HEK293 (cell line): Measurements from ENCODE around the gene AGXT.

Experiments used
- CTCF ChIA-PET: fragments of 350-600 bp; formaldehyde crosslinking; extraction: SDS; loops from one replicate; lab custom pipeline; 2021; ENCODE audit warnings: antibody characterized with exemption; lab: Yijun Ruan, JAX
- POLR2A ChIA-PET: fragments of 300-600 bp; formaldehyde crosslinking; extraction: SDS; loops from one replicate; lab custom pipeline; 2020; ENCODE audit warnings: antibody characterized with exemption, inconsistent platforms; lab: Yijun Ruan, JAX
- H3K27ac ChIP-seq: fragments of 200-500 bp; sonication (Bioruptor generic); 2 replicates; pipeline ENCODE4 v1.5.1; 2014; ENCODE audit warnings: low read depth, low read length, control low read depth, inconsistent platforms; ENCODE audit errors: extremely low read depth
- H3K36me3 ChIP-seq, 2 experiments: fragments of 200-500 bp in 1 of 2; sonication (Bioruptor generic) in 1 of 2; 1 replicate in 1 of 2; 2 replicates in 1 of 2; pipeline ENCODE4 v1.5.1; 2014 to 2017; ENCODE audit warnings: inconsistent platforms in 2 of 2, low read length in 2 of 2; ENCODE audit not compliant: control insufficient read depth in 2 of 2, insufficient read depth in 1 of 2
- H3K4me1 ChIP-seq: fragments of 200-500 bp; sonication (Bioruptor generic); 2 replicates; pipeline ENCODE4 v1.5.1; 2014; ENCODE audit warnings: mild to moderate bottlenecking, low read length, inconsistent platforms; ENCODE audit not compliant: control insufficient read depth, insufficient read depth
- H3K4me3 ChIP-seq: 2 replicates; pipeline ENCODE4 v1.5.1; 2011; ENCODE audit warnings: low read depth, mild to moderate bottlenecking, control low read depth, low read length, moderate library complexity
- H3K9me3 ChIP-seq: fragments of 200-500 bp; sonication (Bioruptor generic); 2 replicates; pipeline ENCODE4 v1.5.1; 2014; ENCODE audit warnings: low read depth, low read length, inconsistent platforms; ENCODE audit not compliant: control insufficient read depth, insufficient read depth
- BCL11A ChIP-seq: fragments of 450-650 bp; formaldehyde crosslinking; IDR thresholded peaks from 2 replicates; pipeline ENCODE4 v1.5.1; 2016; ENCODE audit warnings: low read depth, missing biosample characterization, missing genetic modification characterization
- HIC1 ChIP-seq: fragments of 450-650 bp; formaldehyde crosslinking; IDR thresholded peaks from 2 replicates; pipeline ENCODE4 v1.5.1; 2016; ENCODE audit warnings: missing biosample characterization, missing genetic modification characterization
- HOXC10 ChIP-seq: sonication (generic); formaldehyde crosslinking; IDR thresholded peaks from 2 replicates; pipeline ENCODE4 v1.8.1; 2023; ENCODE audit warnings: mild to moderate bottlenecking, missing genetic modification reagents
- KLF1 ChIP-seq: fragments of 450-650 bp; formaldehyde crosslinking; IDR thresholded peaks from 2 replicates; pipeline ENCODE4 v1.5.1; 2016; ENCODE audit warnings: missing biosample characterization, missing genetic modification characterization
- PRDM10 ChIP-seq: fragments of 450-650 bp; formaldehyde crosslinking; IDR thresholded peaks from 2 replicates; pipeline ENCODE4 v1.5.1; 2016; ENCODE audit warnings: missing biosample characterization, missing genetic modification characterization
- PRDM2 ChIP-seq: fragments of 450-650 bp; formaldehyde crosslinking; IDR thresholded peaks from 2 replicates; pipeline ENCODE4 v1.5.1; 2016; ENCODE audit warnings: missing biosample characterization, missing genetic modification characterization, borderline replicate concordance
- SCRT2 ChIP-seq: fragments of 450-650 bp; formaldehyde crosslinking; IDR thresholded peaks from 2 replicates; pipeline ENCODE4 v1.5.1; 2016; ENCODE audit warnings: missing biosample characterization, missing genetic modification characterization
- ZFHX2 ChIP-seq: fragments of 450-650 bp; formaldehyde crosslinking; conservative IDR thresholded peaks from 2 replicates; pipeline ENCODE4 v1.5.1; 2016; ENCODE audit warnings: missing biosample characterization, missing genetic modification characterization
- ZFP69B ChIP-seq: fragments of 450-650 bp; formaldehyde crosslinking; IDR thresholded peaks from 2 replicates; pipeline ENCODE4 v1.5.1; 2016; ENCODE audit warnings: missing biosample characterization, missing genetic modification characterization
- ZNF10 ChIP-seq: fragments of 450-650 bp; formaldehyde crosslinking; IDR thresholded peaks from 2 replicates; pipeline ENCODE4 v1.5.1; 2017; ENCODE audit warnings: missing biosample characterization, missing genetic modification characterization
- ZNF248 ChIP-seq: fragments of 450-650 bp; formaldehyde crosslinking; IDR thresholded peaks from 2 replicates; pipeline ENCODE4 v1.5.1; 2017; ENCODE audit warnings: missing biosample characterization, missing genetic modification characterization
- ZNF341 ChIP-seq: fragments of 450-650 bp; formaldehyde crosslinking; IDR thresholded peaks from 2 replicates; pipeline ENCODE4; 2016; ENCODE audit warnings: low read depth, missing biosample characterization, missing genetic modification characterization
- ZNF354C ChIP-seq: fragments of 450-650 bp; formaldehyde crosslinking; IDR thresholded peaks from 2 replicates; pipeline ENCODE4 v1.5.1; 2016; ENCODE audit warnings: missing biosample characterization, missing genetic modification characterization, low read depth, borderline replicate concordance
- ZNF362 ChIP-seq: fragments of 450-650 bp; formaldehyde crosslinking; IDR thresholded peaks from 2 replicates; pipeline ENCODE4 v1.5.1; 2016; ENCODE audit warnings: missing biosample characterization, missing genetic modification characterization
- ZNF391 ChIP-seq: fragments of 450-650 bp; formaldehyde crosslinking; IDR thresholded peaks from 2 replicates; pipeline ENCODE4 v1.5.1; 2016; ENCODE audit warnings: low read depth, missing biosample characterization, missing genetic modification characterization, borderline replicate concordance
- ZNF394 ChIP-seq: fragments of 450-650 bp; formaldehyde crosslinking; IDR thresholded peaks from 2 replicates; pipeline ENCODE4 v1.5.1; 2016; ENCODE audit warnings: missing biosample characterization, missing genetic modification characterization, mild to moderate bottlenecking, moderate library complexity, borderline replicate concordance
- ZNF404 ChIP-seq: fragments of 450-650 bp; formaldehyde crosslinking; IDR thresholded peaks from 2 replicates; pipeline ENCODE4 v1.5.1; 2017; ENCODE audit warnings: missing biosample characterization, missing genetic modification characterization
- ZNF560 ChIP-seq: fragments of 450-650 bp; formaldehyde crosslinking; IDR thresholded peaks from 2 replicates; pipeline ENCODE4 v1.5.1; 2017; ENCODE audit warnings: missing biosample characterization, missing genetic modification characterization, borderline replicate concordance
- ZNF670 ChIP-seq: fragments of 450-650 bp; formaldehyde crosslinking; IDR thresholded peaks from 2 replicates; pipeline ENCODE4 v1.5.1; 2016; ENCODE audit warnings: missing biosample characterization, missing genetic modification characterization, low read depth
- ZNF707 ChIP-seq: fragments of 450-650 bp; formaldehyde crosslinking; IDR thresholded peaks from 2 replicates; pipeline ENCODE4 v1.5.1; 2016; ENCODE audit warnings: missing biosample characterization, missing genetic modification characterization
- ZNF791 ChIP-seq: fragments of 450-650 bp; formaldehyde crosslinking; IDR thresholded peaks from 2 replicates; pipeline ENCODE4 v1.5.1; 2016; ENCODE audit warnings: missing biosample characterization, missing genetic modification characterization
- ZSCAN16 ChIP-seq: fragments of 450-650 bp; formaldehyde crosslinking; IDR thresholded peaks from 2 replicates; pipeline ENCODE4 v1.5.1; 2016; ENCODE audit warnings: missing biosample characterization, missing genetic modification characterization
- ZXDB ChIP-seq: fragments of 450-650 bp; formaldehyde crosslinking; IDR thresholded peaks from 2 replicates; pipeline ENCODE4 v1.5.1; 2016; ENCODE audit warnings: missing biosample characterization, missing genetic modification characterization

The AGXT gene

GRCh38 chr2:240823449-240824336 is 44.9 kb upstream of the AGXT start (continued):
- TF ChIP-seq ZNF707 (no peak), ZXDB (tag by site-specific recombination) (no peak), ZNF391 (no peak), ZNF10 (tag by site-specific recombination) (no peak), ZNF394 (tag by site-specific recombination) (no peak), PRDM10 (tag by site-specific recombination) (no peak), KLF1 (tag by site-specific recombination) (no peak), ZNF791 (tag by site-specific recombination) (no peak), ZNF560 (tag by site-specific recombination) (no peak), ZNF404 (tag by site-specific recombination) (no peak), HIC1 (tag by site-specific recombination) (no peak)

GRCh38 chr2:240825476-240825875 is 43.1 kb upstream of the AGXT start:
- no peak overlapping the region for H3K27ac ChIP-seq
- ChIA-PET CTCF (interaction anchor here (0.7 kb wide), 1 partner anchor 15 kb away, joined by 3 read pairs; no protein-coding TSS in a partner anchor), POLR2A (no interaction called here)

More at GRCh38 chr2:240825476-240825875, 43.1 kb upstream of the AGXT start:
- Histone ChIP-seq H3K4me1 (peaks cover 5% of the 10 kb centered on the region; the same call in 1 of the 2 replicates), H3K4me3 (no peak overlapping the region), H3K9me3 (no peaks in the 10 kb centered on the region), H3K36me3 (no peaks in the 10 kb centered on the region)
- TF ChIP-seq SCRT2 (tag by site-specific recombination) = no peak
- TF ChIP-seq PRDM2 (tag by site-specific recombination) = no peak
- TF ChIP-seq BCL11A = no peak
- no peak for TF ChIP-seq ZNF354C (tag by site-specific recombination)
- TF ChIP-seq ZNF362 = no peak
- TF ChIP-seq HOXC10 (CRISPR knock-in tag) = no peak
- no peak for TF ChIP-seq ZSCAN16 (tag by site-specific recombination)
- no peak for TF ChIP-seq ZNF670 (tag by site-specific recombination)
- TF ChIP-seq ZFHX2 (tag by site-specific recombination) = no peak
- no peak for TF ChIP-seq ZFP69B (tag by site-specific recombination)
- TF ChIP-seq ZNF248 = no peak
- TF ChIP-seq ZNF341 = no peak
